SKM-1 treated with dmso at 0.1 percent for 144 hours (cell line): Measurements from ENCODE around the gene RIC1.
"Not testable (repeated sequence)": the region's sequence is repeated elsewhere in the genome, so short reads cannot be mapped to it uniquely, and the experiment has no call there.

Source experiments
- DNase-seq: peaks from one replicate; lab custom pipeline; 2025; ENCODE audit not compliant: unreplicated experiment; lab: John Stamatoyannopoulos, UW

The RIC1 gene

GRCh38 chr9:5667391-5667790, 38.5 kb downstream of the RIC1 start:
- no peak for DNase-seq

GRCh38 chr9:5670079-5670478, 41.2 kb downstream of the RIC1 start:
- no peak for DNase-seq

- no peak for DNase-seq
Observed at GRCh38 chr9:5671711-5672353, 42.9 kb downstream of the RIC1 start.

- DNase-seq: not testable (repeated sequence)
Observed at GRCh38 chr9:5675046-5675445, 46.1 kb downstream of the RIC1 start.

- DNase-seq: not testable (repeated sequence)
Observed at GRCh38 chr9:5683591-5683990, 54.7 kb downstream of the RIC1 start.

- DNase-seq: no peak
Observed at GRCh38 chr9:5684101-5684500, 55.2 kb downstream of the RIC1 start.

- DNase-seq: no peak
Observed at GRCh38 chr9:5688109-5688508, 59.2 kb downstream of the RIC1 start.

- no peak for DNase-seq
Observed at GRCh38 chr9:5690278-5690677, 61.4 kb downstream of the RIC1 start.

- no peak for DNase-seq
Observed at GRCh38 chr9:5695860-5696259, 67.0 kb downstream of the RIC1 start.

- DNase-seq: no peak
Observed at GRCh38 chr9:5696884-5697283, 68.0 kb downstream of the RIC1 start.

- DNase-seq: no peak
Observed at GRCh38 chr9:5698004-5698403, 69.1 kb downstream of the RIC1 start.

GRCh38 chr9:5698810-5699556, 70.1 kb downstream of the RIC1 start:
- DNase-seq: no peak

- DNase-seq: no peak
Observed at GRCh38 chr9:5708414-5708813, 79.5 kb downstream of the RIC1 start.

- DNase-seq: no peak
Observed at GRCh38 chr9:5712651-5713390, 83.9 kb downstream of the RIC1 start.

- no peak for DNase-seq
Observed at GRCh38 chr9:5714501-5715401, 85.8 kb downstream of the RIC1 start.

GRCh38 chr9:5715548-5716127, 86.7 kb downstream of the RIC1 start:
- no peak for DNase-seq

- not testable (repeated sequence) for DNase-seq
Observed at GRCh38 chr9:5717434-5717833, 88.5 kb downstream of the RIC1 start.

GRCh38 chr9:5718296-5719032, 89.6 kb downstream of the RIC1 start:
- no peak for DNase-seq

- DNase-seq: no peak
Observed at GRCh38 chr9:5719100-5719926, 90.4 kb downstream of the RIC1 start.
